Activated CD4-positive, alpha-beta memory T cell treated with anti-CD3 and anti-CD28 coated beads for 36 hours (primary cell): ENCODE data around the gene RGMB. TPM values are rescaled to one million over a fixed set of nuclear protein-coding genes. Genes with fewer than 3 reads are reported as not detected.
A peak's percentile ranks its signal among the peaks of the same experiment; 100 is the strongest.

Experiments
- CTCF ChIA-PET: fragments of 350-600 bp; sonication (Branson Sonifier 250); formaldehyde crosslinking; loops from one replicate; lab custom pipeline; 2021; ENCODE audit warnings: antibody characterized with exemption, inconsistent platforms; lab: Charles Lee
- POLR2A ChIA-PET: fragments of 350-600 bp; sonication (Branson Sonifier 250); formaldehyde crosslinking; loops from one replicate; lab custom pipeline; 2021; ENCODE audit warnings: antibody characterized with exemption; lab: Charles Lee
- DNase-seq: peaks from one replicate; pipeline ENCODE4 v3.0.0-alpha.2; 2020
- H3K27ac Mint-ChIP-seq: one replicate; pipeline ENCODE4 v1.8.0; 2021; ENCODE audit warnings: mixed read lengths
- H3K27me3 Mint-ChIP-seq: one replicate; pipeline ENCODE4 v1.8.0; 2021; ENCODE audit warnings: mixed read lengths
- H3K36me3 Mint-ChIP-seq: one replicate; pipeline ENCODE4 v1.8.0; 2021; ENCODE audit warnings: mixed read lengths
- H3K4me1 Mint-ChIP-seq: one replicate; pipeline ENCODE4 v1.8.0; 2021; ENCODE audit warnings: low read depth, mixed read lengths
- H3K4me3 Mint-ChIP-seq: one replicate; pipeline ENCODE4 v1.8.0; 2021; ENCODE audit warnings: mild to moderate bottlenecking, mixed read lengths
- H3K9me3 Mint-ChIP-seq: one replicate; pipeline ENCODE4 v1.8.0; 2021; ENCODE audit warnings: mixed read lengths
- intact Hi-C: fragments of 100-400 bp; cut with micrococcal nuclease; formaldehyde crosslinking; loops from one replicate; pipeline ENCODE4 v1.15.1; 2023
- total RNA-seq, 2 experiments: library from RNA; stranded (reverse); gene quantifications; one replicate each; pipeline ENCODE4 v1.2.3, GENCODE V29; 2021

RGMB gene
- total RNA-seq, 2 experiments from 2014 or later: 3.3 to 3.8 TPM

- Mint-ChIP-seq H3K27ac (no peak overlapping the region), H3K27me3 (no peaks in the 10 kb centered on the region), H3K4me3 (no peak overlapping the region), H3K36me3 (no peaks in the 10 kb centered on the region), H3K9me3 (no peaks in the 10 kb centered on the region), H3K4me1 (peaks cover 17% of the 10 kb centered on the region)
- ChIA-PET CTCF (interaction anchor here (1.2 to 3.3 kb wide), 2 partner anchors 18 to 21 kb away, joined by 4 to 15 read pairs; no protein-coding TSS in a partner anchor), POLR2A (no interaction called here)
- no peak for DNase-seq
- intact Hi-C loops: no loop called here
These were observed 15.6 kb downstream of the RGMB start for GRCh38 chr5:98789029-98789428.

- H3K27me3 Mint-ChIP-seq: no peaks in the 10 kb centered on the region
- intact Hi-C loops: loop anchor here (1.0 kb wide), 1 partner anchor 12 kb away; no protein-coding TSS in a partner anchor
- ChIA-PET POLR2A (no interaction called here), CTCF (interaction anchor here (0.8 kb wide), 1 partner anchor 23 kb away, joined by 3 read pairs; no protein-coding TSS in a partner anchor)
- H3K4me1 Mint-ChIP-seq: peaks cover 6% of the 10 kb centered on the region
- DNase-seq: no peak
- H3K9me3 Mint-ChIP-seq: no peaks in the 10 kb centered on the region
- no peak overlapping the region for H3K27ac Mint-ChIP-seq
- no peaks in the 10 kb centered on the region for H3K36me3 Mint-ChIP-seq
- H3K4me3 Mint-ChIP-seq: no peak overlapping the region
These were observed 17.6 kb downstream of the RGMB start for GRCh38 chr5:98791001-98791519.

DNA sequence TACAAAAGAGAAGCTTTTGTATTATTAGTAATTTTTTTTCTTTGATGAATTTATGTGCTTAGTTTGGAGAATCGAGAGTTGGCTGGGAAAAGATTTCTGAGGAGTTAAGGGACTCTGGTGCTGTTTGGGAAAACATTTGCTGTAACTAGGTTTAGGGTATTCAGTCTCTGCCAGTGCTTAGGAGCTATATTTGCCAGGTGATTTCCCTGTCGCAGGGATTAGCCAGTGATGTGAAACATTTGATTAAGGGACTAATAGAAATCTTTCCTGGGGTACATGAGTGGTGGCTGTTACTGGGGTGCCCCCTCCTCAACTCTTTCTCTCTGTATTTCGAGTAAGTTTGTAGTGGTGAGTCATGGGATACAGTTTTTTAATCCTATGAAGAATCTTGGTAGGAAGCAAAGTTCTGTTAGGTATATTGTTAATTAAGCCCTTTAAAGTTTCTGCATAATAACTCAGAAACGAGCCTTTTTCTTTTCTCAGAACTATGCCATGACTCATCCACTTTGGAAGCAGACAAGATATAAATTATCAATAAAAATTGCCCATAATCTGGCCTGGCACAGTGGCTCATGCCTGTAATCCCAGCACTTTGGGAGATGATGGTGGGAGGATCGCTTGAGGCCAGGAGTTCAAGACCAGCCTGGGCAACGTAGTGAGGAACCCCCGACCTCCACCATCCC is 18.6 kb downstream of the RGMB start:
- ChIA-PET POLR2A (no interaction called here), CTCF (no interaction called here)
- no peak for DNase-seq
- Mint-ChIP-seq H3K27me3 (no peaks in the 10 kb centered on the region), H3K4me1 (peaks cover 7% of the 10 kb centered on the region), H3K9me3 (no peaks in the 10 kb centered on the region), H3K27ac (no peak overlapping the region), H3K4me3 (no peak overlapping the region), H3K36me3 (no peaks in the 10 kb centered on the region)
- intact Hi-C loops: loop anchor here (1.0 kb wide), 1 partner anchor 11 kb away; no protein-coding TSS in a partner anchor

- intact Hi-C loops: no loop called here
- Mint-ChIP-seq H3K27ac (no peak overlapping the region), H3K4me1 (peaks cover 7% of the 10 kb centered on the region), H3K27me3 (no peaks in the 10 kb centered on the region), H3K9me3 (no peaks in the 10 kb centered on the region), H3K36me3 (no peaks in the 10 kb centered on the region), H3K4me3 (no peak overlapping the region)
- DNase-seq: no peak
- POLR2A ChIA-PET: no interaction called here
- CTCF ChIA-PET: no interaction called here
These were observed 19.8 kb downstream of the RGMB start for GRCh38 chr5:98793223-98793622.

- CTCF ChIA-PET: interaction anchor here (2.9 to 6.9 kb wide), 2 partner anchors 24 to 1563 kb away, joined by 17 to 88 read pairs; no protein-coding TSS in a partner anchor
- intact Hi-C loops: no loop called here
- Mint-ChIP-seq H3K27me3 (no peaks in the 10 kb centered on the region), H3K4me1 (peaks cover 7% of the 10 kb centered on the region), H3K27ac (no peak overlapping the region), H3K36me3 (no peaks in the 10 kb centered on the region), H3K4me3 (no peak overlapping the region), H3K9me3 (no peaks in the 10 kb centered on the region)
- POLR2A ChIA-PET: no interaction called here
- DNase-seq: no peak
These were observed 20.5 kb downstream of the RGMB start for GRCh38 chr5:98794001-98794400.

DNA sequence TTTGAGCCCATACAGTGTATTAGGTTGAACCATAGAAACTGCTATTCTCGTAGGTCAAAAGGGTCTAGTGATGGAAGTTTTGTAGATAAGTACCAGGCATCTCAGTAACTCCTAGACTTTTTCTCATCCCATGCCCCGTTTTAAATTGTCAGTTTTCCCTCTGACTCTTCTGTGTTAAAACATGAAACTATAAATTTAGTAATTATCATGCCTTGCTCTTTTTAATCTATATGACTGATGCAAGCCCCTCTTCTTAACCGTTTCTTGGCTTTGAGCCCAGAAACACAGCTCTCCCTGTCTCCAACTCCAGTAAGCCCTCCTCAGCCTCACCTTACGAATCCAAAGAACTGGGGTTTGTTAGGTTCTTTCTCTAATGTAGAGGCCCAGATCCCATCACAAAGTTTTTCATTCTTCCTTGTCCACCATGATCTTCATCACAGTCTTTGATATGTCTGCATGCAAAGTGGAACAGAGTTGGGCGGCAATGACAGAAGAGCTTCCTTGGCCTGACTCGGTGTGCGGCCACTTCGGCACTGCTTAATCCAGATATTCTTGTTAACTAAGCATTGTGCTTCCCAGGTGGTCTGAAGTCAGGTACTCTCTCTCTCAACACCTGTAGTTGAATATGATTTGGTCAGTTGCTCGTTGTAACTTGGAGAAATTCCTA is 21.1 kb downstream of the RGMB start:
- ChIA-PET CTCF (interaction anchor here (1.1 to 6.9 kb wide), 5 partner anchors 12 to 1563 kb away, joined by 3 to 88 read pairs (median 4); no protein-coding TSS in a partner anchor), POLR2A (no interaction called here)
- peaks cover 7% of the 10 kb centered on the region for H3K4me1 Mint-ChIP-seq
- H3K9me3 Mint-ChIP-seq: no peaks in the 10 kb centered on the region
- no peak overlapping the region for H3K27ac Mint-ChIP-seq
- intact Hi-C loops: no loop called here
- no peak overlapping the region for H3K4me3 Mint-ChIP-seq
- H3K27me3 Mint-ChIP-seq: no peaks in the 10 kb centered on the region
- no peak for DNase-seq
- H3K36me3 Mint-ChIP-seq: no peaks in the 10 kb centered on the region

- intact Hi-C loops: no loop called here
- peaks cover 5% of the 10 kb centered on the region for H3K4me1 Mint-ChIP-seq
These were observed 21.8 kb downstream of the RGMB start for GRCh38 chr5:98795243-98795642.

DNA sequence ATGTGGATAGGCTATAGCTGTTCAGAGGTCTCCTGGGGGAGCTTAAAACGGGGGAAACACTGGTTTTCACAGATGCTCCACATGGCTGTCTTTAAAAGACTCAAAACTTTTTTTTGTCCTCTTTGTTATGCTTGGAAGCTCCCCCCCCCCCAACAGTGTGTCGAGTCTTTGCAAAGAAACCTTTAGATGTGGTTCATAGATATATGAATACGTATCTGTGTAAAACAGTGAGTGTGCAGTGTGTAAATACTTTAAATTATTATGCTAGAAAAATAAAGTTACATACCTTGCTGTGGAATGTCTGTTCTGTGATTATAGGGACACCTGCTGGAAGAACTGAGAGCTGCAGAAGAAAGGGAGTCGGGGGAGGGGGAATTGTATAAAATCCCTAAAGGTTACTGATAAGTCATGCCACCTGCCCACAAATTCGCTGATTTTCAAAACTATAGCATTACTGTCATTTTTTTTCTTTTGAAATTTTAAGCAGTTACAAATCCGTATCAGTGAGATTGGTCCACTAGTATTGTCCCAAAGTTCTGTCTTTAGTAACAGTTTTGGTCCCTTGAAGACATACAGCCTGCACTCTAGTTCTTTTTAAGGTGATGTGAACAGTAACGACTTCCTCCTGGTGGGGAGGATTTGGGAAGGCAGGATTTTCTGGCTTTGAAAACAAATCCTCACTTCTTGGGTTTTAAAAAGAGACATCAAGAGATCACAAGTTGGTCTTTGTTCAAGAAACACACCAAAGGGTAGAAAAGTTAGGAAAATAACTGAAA is 22.9 kb downstream of the RGMB start:
- DNase-seq: peak; percentile 67
- peaks cover 4% of the 10 kb centered on the region for H3K4me1 Mint-ChIP-seq
- no peaks in the 10 kb centered on the region for H3K27me3 Mint-ChIP-seq
- no peak overlapping the region for H3K27ac Mint-ChIP-seq
- ChIA-PET POLR2A (no interaction called here), CTCF (interaction anchor here (0.5 to 6.9 kb wide), 18 partner anchors 9 to 1570 kb away, joined by 3 to 88 read pairs (median 4); no protein-coding TSS in a partner anchor)
- H3K36me3 Mint-ChIP-seq: no peaks in the 10 kb centered on the region
- intact Hi-C loops: loop anchor here (1.0 kb wide), 2 partner anchors 25 to 1565 kb away; no protein-coding TSS in a partner anchor
- no peak overlapping the region for H3K4me3 Mint-ChIP-seq
- no peaks in the 10 kb centered on the region for H3K9me3 Mint-ChIP-seq

More at GRCh38 chr5:98795243-98795642, 21.8 kb downstream of the RGMB start:
- H3K36me3 Mint-ChIP-seq: no peaks in the 10 kb centered on the region
- H3K27me3 Mint-ChIP-seq: no peaks in the 10 kb centered on the region
- POLR2A ChIA-PET: no interaction called here
- H3K4me3 Mint-ChIP-seq: no peak overlapping the region
- CTCF ChIA-PET: interaction anchor here (1.0 to 6.9 kb wide), 6 partner anchors 13 to 1564 kb away, joined by 3 to 88 read pairs (median 4); no protein-coding TSS in a partner anchor
- no peaks in the 10 kb centered on the region for H3K9me3 Mint-ChIP-seq
- no peak overlapping the region for H3K27ac Mint-ChIP-seq
- DNase-seq: no peak

- H3K27ac Mint-ChIP-seq: no peak overlapping the region
- DNase-seq: no peak
- H3K4me1 Mint-ChIP-seq: peaks cover 4% of the 10 kb centered on the region
- no peak overlapping the region for H3K4me3 Mint-ChIP-seq
- H3K27me3 Mint-ChIP-seq: no peaks in the 10 kb centered on the region
- H3K36me3 Mint-ChIP-seq: no peaks in the 10 kb centered on the region
- CTCF ChIA-PET: interaction anchor here (1.6 to 6.9 kb wide), 2 partner anchors 29 to 1568 kb away, joined by 3 to 88 read pairs; no protein-coding TSS in a partner anchor
- no peaks in the 10 kb centered on the region for H3K9me3 Mint-ChIP-seq
- intact Hi-C loops: no loop called here
- POLR2A ChIA-PET: no interaction called here
These were observed 24.9 kb downstream of the RGMB start for GRCh38 chr5:98798371-98798770.

DNA sequence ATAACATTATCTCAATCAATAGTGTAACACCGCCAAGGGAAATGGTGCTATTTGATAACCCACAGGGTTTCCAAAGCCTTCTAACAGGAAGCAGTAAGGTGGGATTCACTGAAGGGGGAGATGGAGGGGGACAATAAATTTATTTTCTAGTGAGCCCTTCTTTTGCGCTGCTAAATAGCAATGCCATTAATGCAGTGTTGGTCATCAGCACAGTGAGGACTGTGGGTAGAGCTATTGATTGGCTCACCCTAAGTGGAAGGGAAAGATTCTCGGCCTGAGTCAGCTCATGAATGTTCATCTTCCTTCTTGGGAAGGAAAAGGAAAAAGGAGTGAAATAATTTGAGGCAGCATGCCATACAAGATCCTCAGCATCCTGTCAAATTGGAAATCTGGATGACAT is 25.4 kb downstream of the RGMB start:
- ChIA-PET POLR2A (no interaction called here), CTCF (interaction anchor here (0.7 to 6.9 kb wide), 2 partner anchors 29 to 1568 kb away, joined by 3 to 88 read pairs; no protein-coding TSS in a partner anchor)
- Mint-ChIP-seq H3K4me1 (peaks cover 4% of the 10 kb centered on the region), H3K36me3 (no peaks in the 10 kb centered on the region), H3K4me3 (no peak overlapping the region), H3K27ac (no peak overlapping the region), H3K27me3 (no peaks in the 10 kb centered on the region), H3K9me3 (no peaks in the 10 kb centered on the region)
- DNase-seq: no peak
- intact Hi-C loops: no loop called here

DNA sequence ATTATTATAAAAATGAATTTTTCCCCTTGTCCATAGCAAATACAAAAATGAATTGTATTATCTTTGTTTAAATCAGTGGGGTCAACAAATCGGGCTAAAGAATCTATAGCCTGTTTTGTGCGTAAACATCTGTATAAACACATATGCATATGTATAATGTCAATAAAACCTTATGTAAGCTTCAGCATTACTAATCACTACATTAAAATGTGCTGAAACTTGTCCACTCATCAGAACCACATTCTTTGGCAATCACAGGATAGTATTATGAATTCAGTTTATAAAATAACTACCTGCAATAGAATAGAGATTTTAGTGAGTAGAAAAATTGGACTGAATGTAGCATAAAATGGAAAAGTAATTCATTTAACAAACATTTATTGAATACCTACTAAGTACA is 30.6 kb downstream of the RGMB start:
- ChIA-PET POLR2A (no interaction called here), CTCF (no interaction called here)
- no peaks in the 10 kb centered on the region for H3K4me1 Mint-ChIP-seq
- no peak overlapping the region for H3K27ac Mint-ChIP-seq
- no peak for DNase-seq
- peaks cover 25% of the 10 kb centered on the region for H3K9me3 Mint-ChIP-seq
- H3K27me3 Mint-ChIP-seq: no peaks in the 10 kb centered on the region
- H3K4me3 Mint-ChIP-seq: no peak overlapping the region
- intact Hi-C loops: no loop called here
- peaks cover 20% of the 10 kb centered on the region for H3K36me3 Mint-ChIP-seq
